ENCODE measurements around the gene TPST2. TPM values are rescaled to one million over a fixed set of nuclear protein-coding genes. Genes with fewer than 3 reads are reported as not detected.
"Not testable (repeated sequence)": the region's sequence is repeated elsewhere in the genome, so short reads cannot be mapped to it uniquely, and the experiment has no call there.

TPST2 gene
- total RNA-seq, 2 donors from 2014 or later = 37.7 to 82.3 TPM

- Histone ChIP-seq H3K36me3 (no peaks in the 10 kb centered on the region), H3K4me1 (ENCODE audit: control insufficient read depth in 1 of 2, low read depth in 2 of 2) (no peaks in the 10 kb centered on the region), H3K27ac (no peak overlapping the region), H3K4me3 (no peak overlapping the region), H3K27me3 (replicated peaks; ENCODE audit: insufficient read depth) (no peaks in the 10 kb centered on the region), H3K9me3 (no peaks in the 10 kb centered on the region)
- TF ChIP-seq, protein P1, sequence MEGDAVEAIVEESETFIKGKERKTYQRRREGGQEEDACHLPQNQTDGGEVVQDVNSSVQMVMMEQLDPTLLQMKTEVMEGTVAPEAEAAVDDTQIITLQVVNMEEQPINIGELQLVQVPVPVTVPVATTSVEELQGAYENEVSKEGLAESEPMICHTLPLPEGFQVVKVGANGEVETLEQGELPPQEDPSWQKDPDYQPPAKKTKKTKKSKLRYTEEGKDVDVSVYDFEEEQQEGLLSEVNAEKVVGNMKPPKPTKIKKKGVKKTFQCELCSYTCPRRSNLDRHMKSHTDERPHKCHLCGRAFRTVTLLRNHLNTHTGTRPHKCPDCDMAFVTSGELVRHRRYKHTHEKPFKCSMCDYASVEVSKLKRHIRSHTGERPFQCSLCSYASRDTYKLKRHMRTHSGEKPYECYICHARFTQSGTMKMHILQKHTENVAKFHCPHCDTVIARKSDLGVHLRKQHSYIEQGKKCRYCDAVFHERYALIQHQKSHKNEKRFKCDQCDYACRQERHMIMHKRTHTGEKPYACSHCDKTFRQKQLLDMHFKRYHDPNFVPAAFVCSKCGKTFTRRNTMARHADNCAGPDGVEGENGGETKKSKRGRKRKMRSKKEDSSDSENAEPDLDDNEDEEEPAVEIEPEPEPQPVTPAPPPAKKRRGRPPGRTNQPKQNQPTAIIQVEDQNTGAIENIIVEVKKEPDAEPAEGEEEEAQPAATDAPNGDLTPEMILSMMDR (IDR thresholded peaks at IDR 0.05) = no peak
- DNase-seq (ENCODE audit: low spot score) (no peak), ATAC-seq (ENCODE audit: insufficient number of reproducible peaks, low FRiP score, low read depth) (no peak)
Measured at GRCh38 chr22:26615830-26616435, 26.0 kb upstream of the TPST2 start.

- H3K4me1 ChIP-seq (ENCODE audit: control insufficient read depth in 1 of 2, low read depth in 2 of 2) = no peaks in the 10 kb centered on the region
- no peaks in the 10 kb centered on the region for H3K9me3 ChIP-seq
- no peak overlapping the region for H3K27ac ChIP-seq
- no peak overlapping the region for H3K4me3 ChIP-seq
- ATAC-seq (ENCODE audit: insufficient number of reproducible peaks, low FRiP score, low read depth) = no peak
- DNase-seq (ENCODE audit: low spot score) = no peak
- H3K36me3 ChIP-seq = no peaks in the 10 kb centered on the region
- TF ChIP-seq, protein P1 (IDR thresholded peaks at IDR 0.05) = no peak
- no peaks in the 10 kb centered on the region for H3K27me3 ChIP-seq (replicated peaks; ENCODE audit: insufficient read depth)
Measured at GRCh38 chr22:26615149-26615548, 25.2 kb upstream of the TPST2 start.

DNA sequence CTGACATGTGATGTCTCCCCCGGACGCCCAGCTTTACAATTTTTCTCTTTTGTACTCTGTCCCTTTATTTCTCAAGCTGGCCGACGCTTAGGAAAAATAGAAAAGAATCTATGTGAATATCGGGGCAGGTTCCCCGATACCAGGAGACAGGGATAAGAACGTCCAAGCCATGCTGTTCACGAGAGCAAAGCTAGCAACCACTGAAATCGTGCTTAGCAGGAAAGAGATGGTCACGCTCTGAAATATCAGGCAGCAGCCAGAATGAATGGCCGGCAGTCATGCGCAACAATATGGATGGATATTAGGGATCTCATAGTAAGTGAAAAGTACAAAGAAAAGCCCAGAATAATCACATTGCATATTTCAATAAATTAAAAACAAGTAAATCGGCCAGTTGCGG, 24.4 kb upstream of the TPST2 start:
- Histone ChIP-seq H3K27me3 (replicated peaks; ENCODE audit: insufficient read depth) (no peaks in the 10 kb centered on the region), H3K9me3 (no peaks in the 10 kb centered on the region), H3K36me3 (no peaks in the 10 kb centered on the region), H3K4me3 (no peak overlapping the region), H3K27ac (no peak overlapping the region), H3K4me1 (ENCODE audit: control insufficient read depth in 1 of 2, low read depth in 2 of 2) (no peaks in the 10 kb centered on the region)
- TF ChIP-seq, protein P1 (IDR thresholded peaks at IDR 0.05) = no peak
- DNase-seq (ENCODE audit: low spot score) (no peak), ATAC-seq (ENCODE audit: insufficient number of reproducible peaks, low FRiP score, low read depth) (no peak)

DNA sequence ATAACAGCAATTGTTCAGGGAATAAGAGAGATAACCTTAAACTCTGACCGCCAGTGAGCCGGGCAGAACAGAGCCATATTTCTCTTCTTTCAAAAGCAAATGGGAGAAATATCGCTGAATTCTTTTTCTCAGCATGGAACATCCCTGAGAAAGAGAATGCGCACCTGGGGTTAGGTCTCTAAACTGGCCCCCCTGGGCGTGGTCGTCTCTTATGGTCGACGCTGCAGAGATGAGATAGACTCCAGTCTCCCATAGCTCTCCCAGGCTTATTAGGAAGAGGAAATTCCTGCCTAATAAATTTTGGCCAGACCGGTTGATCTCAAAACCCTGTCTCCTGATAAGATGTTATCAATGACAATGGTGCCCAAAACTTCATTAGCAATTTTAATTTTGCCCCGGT, 23.8 kb upstream of the TPST2 start:
- H3K4me3 ChIP-seq; DNase-seq (ENCODE audit: low spot score); H3K4me1 ChIP-seq (ENCODE audit: control insufficient read depth in 1 of 2, low read depth in 2 of 2); H3K9me3 ChIP-seq; H3K36me3 ChIP-seq; H3K27me3 ChIP-seq (replicated peaks; ENCODE audit: insufficient read depth); ATAC-seq (ENCODE audit: insufficient number of reproducible peaks, low FRiP score, low read depth); H3K27ac ChIP-seq: not testable (repeated sequence)

- TF ChIP-seq, protein P1 (IDR thresholded peaks at IDR 0.05) = no peak
- H3K27me3 ChIP-seq (replicated peaks; ENCODE audit: insufficient read depth) = no peaks in the 10 kb centered on the region
- H3K9me3 ChIP-seq = no peaks in the 10 kb centered on the region
- no peak for DNase-seq (ENCODE audit: low spot score)
- ATAC-seq (ENCODE audit: insufficient number of reproducible peaks, low FRiP score, low read depth) = no peak
- no peaks in the 10 kb centered on the region for H3K4me1 ChIP-seq (ENCODE audit: control insufficient read depth in 1 of 2, low read depth in 2 of 2)
- no peak overlapping the region for H3K4me3 ChIP-seq
- no peak overlapping the region for H3K27ac ChIP-seq
- no peaks in the 10 kb centered on the region for H3K36me3 ChIP-seq
Measured at GRCh38 chr22:26612652-26613051, 22.7 kb upstream of the TPST2 start.

- H3K9me3 ChIP-seq = no peaks in the 10 kb centered on the region
Measured at GRCh38 chr22:26610996-26611395, 21.1 kb upstream of the TPST2 start.

More at GRCh38 chr22:26610996-26611395, 21.1 kb upstream of the TPST2 start:
- Histone ChIP-seq H3K36me3 (no peaks in the 10 kb centered on the region), H3K27me3 (replicated peaks; ENCODE audit: insufficient read depth) (no peaks in the 10 kb centered on the region), H3K27ac (no peak overlapping the region), H3K4me3 (no peak overlapping the region), H3K4me1 (ENCODE audit: control insufficient read depth in 1 of 2, low read depth in 2 of 2) (no peaks in the 10 kb centered on the region)
- ATAC-seq (ENCODE audit: insufficient number of reproducible peaks, low FRiP score, low read depth) (no peak), DNase-seq (ENCODE audit: low spot score) (no peak)
- TF ChIP-seq, protein P1 (IDR thresholded peaks at IDR 0.05) = no peak

Measured in thoracic aorta (tissue), 2 donors.